ENCODE measurements around the gene VWCE.

Gene VWCE

GRCh38 chr11:61281581-61282250, 13.4 kb downstream of the VWCE start:
- no peak for DNase-seq

GRCh38 chr11:61280883-61281580, 14.1 kb downstream of the VWCE start:
- no peak for DNase-seq

- DNase-seq, result peak; percentile 54
Measured at GRCh38 chr11:61279934-61280659, 15.0 kb downstream of the VWCE start.

GRCh38 chr11:61278001-61278470, 17.1 kb downstream of the VWCE start:
- no peak for DNase-seq

- no peak for DNase-seq
Measured at GRCh38 chr11:61277186-61278000, 17.7 kb downstream of the VWCE start.

GRCh38 chr11:61275191-61275590, 19.9 kb downstream of the VWCE start:
- no peak for DNase-seq

- no peak for DNase-seq
Measured at GRCh38 chr11:61274084-61274483, 21.0 kb downstream of the VWCE start.

GRCh38 chr11:61273178-61274078, 21.7 kb downstream of the VWCE start:
- DNase-seq, result no peak

- DNase-seq, result no peak
Measured at GRCh38 chr11:61272731-61273130, 22.4 kb downstream of the VWCE start.

GRCh38 chr11:61270354-61271076, 24.6 kb downstream of the VWCE start:
- no peak for DNase-seq

- no peak for DNase-seq
Measured at GRCh38 chr11:61268588-61269250, 26.4 kb downstream of the VWCE start.

GRCh38 chr11:61267437-61267841, 27.7 kb downstream of the VWCE start:
- DNase-seq, result no peak

- peak; percentile 7 for DNase-seq
Measured at GRCh38 chr11:61266602-61267001, 28.5 kb downstream of the VWCE start.

GRCh38 chr11:61265357-61265756, 29.8 kb downstream of the VWCE start:
- no peak for DNase-seq

GRCh38 chr11:61264795-61265194, 30.3 kb downstream of the VWCE start:
- DNase-seq, result no peak

GRCh38 chr11:61264371-61264770, 30.7 kb downstream of the VWCE start:
- DNase-seq, result no peak

- DNase-seq, result no peak
Measured at GRCh38 chr11:61259363-61259762, 35.8 kb downstream of the VWCE start.

- no peak for DNase-seq
Measured at GRCh38 chr11:61258546-61258945, 36.6 kb downstream of the VWCE start.

GRCh38 chr11:61256710-61257482, 38.2 kb downstream of the VWCE start:
- no peak for DNase-seq
